Colonic mucosa (tissue), 4 donors: ENCODE results near the gene ACTR10. TPM values are rescaled to one million over a fixed set of nuclear protein-coding genes. Genes with fewer than 3 reads are reported as not detected.

Experiments used
- DNase-seq: peaks from one replicate; pipeline ENCODE4 v3.0.0-alpha.2; 2020
- H3K27ac ChIP-seq: fragments of 200-600 bp; one replicate; pipeline ENCODE4 v1.8.0; 2021
- H3K27me3 ChIP-seq: fragments of 200-600 bp; one replicate; pipeline ENCODE4 v1.8.0; 2021
- H3K36me3 ChIP-seq: fragments of 200-600 bp; one replicate; pipeline ENCODE4 v1.8.0; 2021
- H3K4me1 ChIP-seq: fragments of 200-600 bp; one replicate; pipeline ENCODE4 v1.8.0; 2021; ENCODE audit warnings: mild to moderate bottlenecking
- H3K4me3 ChIP-seq: fragments of 200-600 bp; one replicate; pipeline ENCODE4 v1.8.0; 2021
- H3K9ac ChIP-seq, 2 donors: one replicate each; pipeline ENCODE4 v1.7.0; 2013; ENCODE audit warnings: control low read depth in 2 of 2, low read depth in 2 of 2, low read length in 2 of 2
- H3K9me3 ChIP-seq: fragments of 200-600 bp; one replicate; pipeline ENCODE4 v1.8.0; 2021
- intact Hi-C: fragments of 100-400 bp; cut with DNase I; formaldehyde crosslinking; loops from one replicate; pipeline ENCODE4 v1.14.1; 2022
- total RNA-seq, 2 donors: library from RNA; stranded (reverse); fragmentation: NEBNext Ultra II Directional in 1 of 2; extraction: Animal tissue kit (Norgen Biotek cat#: 25700) in 1 of 2; gene quantifications; one replicate each; pipeline ENCODE4 v1.2.1, GENCODE V29; 2021
- TF ChIP-seq, protein P1 (sequence below): fragments of 200-600 bp; IDR thresholded peaks from one replicate; pipeline ENCODE4 v1.8.0; 2022; ENCODE audit warnings: antibody characterized with exemption, mild to moderate bottlenecking
- donor health status: healthy.
- donor health status: DM: no; HTN: no; CAD: no.
- donor health status: DM: no; HTN: no; CAD: no.

ACTR10 gene
- total RNA-seq, 2 donors from 2014 or later: 45.9 to 61.4 TPM

DNA sequence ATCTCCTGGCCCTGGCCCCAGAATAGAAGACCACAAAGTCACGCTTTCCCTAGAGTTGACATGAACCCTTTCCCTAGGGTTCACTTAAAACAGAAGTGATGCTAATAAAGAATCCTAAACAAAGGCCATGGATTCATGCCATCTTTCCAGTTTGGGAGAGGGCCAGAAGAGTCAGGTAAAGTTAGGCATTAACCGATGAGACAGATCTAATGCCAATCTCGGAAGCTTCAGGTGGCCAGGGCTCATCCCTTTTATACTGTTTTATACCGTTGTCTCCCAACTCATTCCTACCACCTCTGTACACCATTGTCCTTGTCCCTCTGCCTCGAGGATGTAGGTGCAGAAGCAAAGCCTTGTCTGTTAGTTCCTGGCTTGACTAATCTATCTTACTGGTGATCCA lies 22.8 kb upstream of the ACTR10 start:
- Histone ChIP-seq H3K9ac (no peak overlapping the region), H3K27ac (no peak overlapping the region), H3K4me1 (no peaks in the 10 kb centered on the region), H3K27me3 (no peaks in the 10 kb centered on the region), H3K4me3 (no peak overlapping the region), H3K9me3 (no peaks in the 10 kb centered on the region), H3K36me3 (no peaks in the 10 kb centered on the region)
- TF ChIP-seq, protein P1, sequence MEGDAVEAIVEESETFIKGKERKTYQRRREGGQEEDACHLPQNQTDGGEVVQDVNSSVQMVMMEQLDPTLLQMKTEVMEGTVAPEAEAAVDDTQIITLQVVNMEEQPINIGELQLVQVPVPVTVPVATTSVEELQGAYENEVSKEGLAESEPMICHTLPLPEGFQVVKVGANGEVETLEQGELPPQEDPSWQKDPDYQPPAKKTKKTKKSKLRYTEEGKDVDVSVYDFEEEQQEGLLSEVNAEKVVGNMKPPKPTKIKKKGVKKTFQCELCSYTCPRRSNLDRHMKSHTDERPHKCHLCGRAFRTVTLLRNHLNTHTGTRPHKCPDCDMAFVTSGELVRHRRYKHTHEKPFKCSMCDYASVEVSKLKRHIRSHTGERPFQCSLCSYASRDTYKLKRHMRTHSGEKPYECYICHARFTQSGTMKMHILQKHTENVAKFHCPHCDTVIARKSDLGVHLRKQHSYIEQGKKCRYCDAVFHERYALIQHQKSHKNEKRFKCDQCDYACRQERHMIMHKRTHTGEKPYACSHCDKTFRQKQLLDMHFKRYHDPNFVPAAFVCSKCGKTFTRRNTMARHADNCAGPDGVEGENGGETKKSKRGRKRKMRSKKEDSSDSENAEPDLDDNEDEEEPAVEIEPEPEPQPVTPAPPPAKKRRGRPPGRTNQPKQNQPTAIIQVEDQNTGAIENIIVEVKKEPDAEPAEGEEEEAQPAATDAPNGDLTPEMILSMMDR: no peak
- no peak for DNase-seq
- intact Hi-C loops: no loop called here

DNA sequence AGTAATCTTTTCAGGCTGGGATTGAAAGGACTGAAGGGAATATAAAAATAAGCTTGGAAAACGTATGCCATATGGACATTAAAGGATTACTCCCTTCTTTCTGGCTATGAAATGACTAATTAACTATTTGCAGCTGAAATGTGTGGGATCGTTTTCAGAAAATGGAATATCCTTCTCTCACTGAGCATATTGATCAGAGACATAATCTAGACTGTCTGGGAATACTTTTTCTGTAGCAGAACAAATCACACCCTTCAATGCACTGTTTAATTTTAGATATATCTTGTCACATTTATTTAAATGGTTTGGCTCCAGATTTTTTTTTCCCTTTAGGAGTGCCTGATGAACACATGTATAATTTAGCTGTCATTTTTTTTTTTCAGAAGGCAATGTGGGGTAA lies 10.8 kb upstream of the ACTR10 start:
- Histone ChIP-seq H3K4me3 (no peak overlapping the region), H3K27ac (no peak overlapping the region), H3K9me3 (no peaks in the 10 kb centered on the region), H3K27me3 (no peaks in the 10 kb centered on the region), H3K4me1 (no peaks in the 10 kb centered on the region), H3K36me3 (no peaks in the 10 kb centered on the region), H3K9ac (no peak overlapping the region)
- intact Hi-C loops: no loop called here
- no peak for DNase-seq
- TF ChIP-seq, protein P1: no peak

- Histone ChIP-seq H3K9ac (no peak overlapping the region), H3K9me3 (no peaks in the 10 kb centered on the region), H3K27ac (no peak overlapping the region), H3K4me3 (no peak overlapping the region), H3K27me3 (no peaks in the 10 kb centered on the region), H3K36me3 (no peaks in the 10 kb centered on the region), H3K4me1 (no peaks in the 10 kb centered on the region)
- no peak for DNase-seq
- TF ChIP-seq, protein P1: no peak
- intact Hi-C loops: no loop called here
These were observed 8.0 kb upstream of the ACTR10 start for GRCh38 chr14:58191763-58192601.

DNA sequence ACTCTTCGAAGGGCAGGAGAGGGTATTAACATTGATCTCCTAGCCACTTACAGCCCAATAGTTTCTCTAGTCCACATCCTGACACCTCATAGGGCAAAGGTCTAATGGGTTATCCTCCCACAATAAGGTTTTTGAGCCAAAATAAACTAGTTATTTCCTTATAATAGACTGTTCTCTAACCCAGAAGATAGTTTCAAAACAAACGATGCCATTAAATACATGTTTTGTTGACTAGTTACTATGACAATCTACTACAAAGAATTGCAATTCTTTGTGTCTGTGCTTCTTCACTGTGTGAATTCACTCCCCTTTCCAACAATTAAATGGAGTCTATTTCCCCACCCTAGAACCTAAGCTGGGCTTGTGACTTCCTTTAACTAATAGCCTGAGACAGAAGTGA lies 6.4 kb upstream of the ACTR10 start:
- TF ChIP-seq, protein P1: no peak
- H3K27ac ChIP-seq: no peak overlapping the region
- no peak for DNase-seq

DNA sequence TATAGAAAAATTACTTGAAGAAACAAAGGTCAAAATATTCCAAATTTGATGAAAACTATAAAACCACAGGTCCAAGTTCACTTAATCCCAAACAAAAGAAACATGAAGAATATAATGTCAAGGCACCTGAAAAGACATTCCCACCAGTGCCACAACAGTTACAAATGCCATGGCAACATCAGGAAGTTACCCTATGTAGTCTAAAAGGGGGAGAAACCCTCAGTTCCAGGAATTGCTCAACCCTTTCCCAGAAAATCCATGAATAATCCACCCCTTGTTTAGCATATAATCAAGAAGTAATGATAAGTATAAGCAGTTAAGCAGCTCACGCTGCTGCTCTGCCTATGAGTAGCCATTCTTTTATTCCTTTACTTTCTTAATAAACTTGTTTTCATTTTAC lies 3.8 kb upstream of the ACTR10 start:
- H3K4me1 ChIP-seq: no peaks in the 10 kb centered on the region
- TF ChIP-seq, protein P1: no peak
- intact Hi-C loops: no loop called here
- no peak for DNase-seq
- H3K9ac ChIP-seq: no peak overlapping the region
- no peaks in the 10 kb centered on the region for H3K36me3 ChIP-seq
- no peaks in the 10 kb centered on the region for H3K9me3 ChIP-seq
- H3K27me3 ChIP-seq: no peaks in the 10 kb centered on the region
- no peak overlapping the region for H3K4me3 ChIP-seq
- H3K27ac ChIP-seq: no peak overlapping the region

More for the DNA sequence above, 6.4 kb upstream of the ACTR10 start:
- Histone ChIP-seq H3K27me3 (no peaks in the 10 kb centered on the region), H3K4me1 (no peaks in the 10 kb centered on the region), H3K9ac (no peak overlapping the region), H3K9me3 (no peaks in the 10 kb centered on the region), H3K4me3 (no peak overlapping the region), H3K36me3 (no peaks in the 10 kb centered on the region)
- intact Hi-C loops: no loop called here
